ENCODE data around the gene METAP1. TPM values are rescaled to one million over a fixed set of nuclear protein-coding genes. Genes with fewer than 3 reads are reported as not detected.

The METAP1 gene
- total RNA-seq, 4 donors from 2014 or later, result 37.9 to 87.6 (median 45.9) TPM

DNA sequence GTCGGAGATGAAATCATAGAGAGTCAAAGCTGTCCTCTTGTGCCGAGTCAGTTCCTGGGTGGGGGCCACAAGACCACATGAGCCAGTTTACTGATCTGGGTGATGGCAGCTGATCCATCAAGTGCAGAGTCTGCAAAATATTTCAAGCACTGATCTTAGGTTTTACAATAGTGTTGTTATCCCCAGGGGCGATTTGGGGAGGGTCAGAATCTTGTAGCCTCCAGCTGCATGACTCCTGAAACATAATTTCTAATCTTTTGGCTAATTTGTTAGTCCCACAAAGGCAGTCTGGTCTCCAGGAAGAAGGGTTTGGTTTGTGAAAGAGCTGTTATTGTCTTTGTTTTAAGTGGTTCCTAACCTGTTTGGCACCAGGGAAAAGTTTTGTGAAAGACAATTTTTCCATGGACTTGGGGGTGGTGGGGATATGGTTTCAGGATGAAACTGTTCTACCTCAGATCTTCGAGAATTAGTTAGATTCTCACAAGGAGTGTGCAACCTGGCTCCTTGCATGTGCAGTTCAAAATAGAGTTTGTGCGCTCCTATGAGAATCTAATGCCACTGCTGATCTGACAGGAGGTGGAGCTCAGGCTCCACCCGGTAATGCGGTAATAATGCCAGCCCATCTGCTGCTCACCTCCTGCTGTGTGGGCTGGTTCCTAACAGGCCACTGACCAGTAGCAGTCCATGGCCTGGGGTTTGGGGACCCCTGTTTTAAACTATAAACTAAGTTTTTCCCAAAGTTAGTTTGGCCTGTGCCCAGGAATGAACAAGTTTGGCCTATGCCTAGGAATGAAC, 29.2 kb downstream of the METAP1 start:
- Histone ChIP-seq H3K36me3 (peaks cover 0 to 12% of the 10 kb centered on the region in 2 donors), H3K4me1 (peaks cover 3 to 23% (median 7%) of the 10 kb centered on the region in 3 donors), H3K27ac (no peak overlapping the region), H3K4me3 (no peak overlapping the region), H3K27me3 (no peaks in the 10 kb centered on the region), H3K9me3 (peaks cover 0 to 7% (median 4%) of the 10 kb centered on the region in 3 donors)
- TF ChIP-seq, protein P1, sequence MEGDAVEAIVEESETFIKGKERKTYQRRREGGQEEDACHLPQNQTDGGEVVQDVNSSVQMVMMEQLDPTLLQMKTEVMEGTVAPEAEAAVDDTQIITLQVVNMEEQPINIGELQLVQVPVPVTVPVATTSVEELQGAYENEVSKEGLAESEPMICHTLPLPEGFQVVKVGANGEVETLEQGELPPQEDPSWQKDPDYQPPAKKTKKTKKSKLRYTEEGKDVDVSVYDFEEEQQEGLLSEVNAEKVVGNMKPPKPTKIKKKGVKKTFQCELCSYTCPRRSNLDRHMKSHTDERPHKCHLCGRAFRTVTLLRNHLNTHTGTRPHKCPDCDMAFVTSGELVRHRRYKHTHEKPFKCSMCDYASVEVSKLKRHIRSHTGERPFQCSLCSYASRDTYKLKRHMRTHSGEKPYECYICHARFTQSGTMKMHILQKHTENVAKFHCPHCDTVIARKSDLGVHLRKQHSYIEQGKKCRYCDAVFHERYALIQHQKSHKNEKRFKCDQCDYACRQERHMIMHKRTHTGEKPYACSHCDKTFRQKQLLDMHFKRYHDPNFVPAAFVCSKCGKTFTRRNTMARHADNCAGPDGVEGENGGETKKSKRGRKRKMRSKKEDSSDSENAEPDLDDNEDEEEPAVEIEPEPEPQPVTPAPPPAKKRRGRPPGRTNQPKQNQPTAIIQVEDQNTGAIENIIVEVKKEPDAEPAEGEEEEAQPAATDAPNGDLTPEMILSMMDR (IDR thresholded peaks at IDR 0.05), result no peak
- TF ChIP-seq EP300 (IDR thresholded peaks at IDR 0.05), result no peak
- TF ChIP-seq POLR2A (IDR thresholded peaks at IDR 0.05), result no peak
- no peak for TF ChIP-seq POLR2AphosphoS5 (IDR thresholded peaks at IDR 0.05)
- 75 to 91% methylated on average over 4 to 5 of the region's 7 CpGs for WGBS, 2 donors (ENCODE audit: low coverage in 1 of 2)
- no peak for ATAC-seq

- H3K27ac ChIP-seq, result no peak overlapping the region
- peaks cover 0 to 16% of the 10 kb centered on the region in 2 donors for H3K36me3 ChIP-seq
- no peak for ATAC-seq
- H3K4me1 ChIP-seq, result peaks cover 3 to 23% (median 7%) of the 10 kb centered on the region in 3 donors
- H3K27me3 ChIP-seq, result no peaks in the 10 kb centered on the region
- no peak overlapping the region for H3K4me3 ChIP-seq
- TF ChIP-seq, protein P1 (IDR thresholded peaks at IDR 0.05), result no peak
- TF ChIP-seq POLR2A (IDR thresholded peaks at IDR 0.05), result no peak
- peaks cover 0 to 7% (median 4%) of the 10 kb centered on the region in 3 donors for H3K9me3 ChIP-seq
- 78% methylated on average over 1 of the region's 1 CpG; no CpG with 5 or more reads in 1 of the 2 donors for WGBS, 2 donors (ENCODE audit: low coverage in 1 of 2)
Measured at GRCh38 chr4:99025506-99025905, 30.0 kb downstream of the METAP1 start.

DNA sequence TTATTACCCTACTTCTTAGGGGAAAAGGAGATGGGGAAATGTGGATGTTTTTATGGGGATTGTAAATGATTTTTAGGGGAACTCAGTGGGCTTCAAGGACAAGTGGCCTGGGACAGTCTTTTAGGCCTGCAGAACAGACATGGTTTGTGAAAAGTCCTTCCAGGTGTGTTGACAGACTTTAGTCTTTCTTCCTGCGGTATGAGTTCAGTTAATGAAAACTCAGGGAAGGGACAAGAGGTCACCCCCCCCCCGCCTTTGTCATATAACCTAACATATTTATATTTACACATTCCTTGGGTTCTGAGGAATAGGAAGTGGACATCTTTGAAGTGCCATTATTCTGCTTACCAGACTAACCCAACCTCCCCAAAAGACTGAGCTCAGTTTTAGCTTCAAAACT, 31.8 kb downstream of the METAP1 start:
- 75% methylated on average over 2 of the region's 2 CpGs; no CpG with 5 or more reads in 1 of the 2 donors for WGBS, 2 donors (ENCODE audit: low coverage in 1 of 2)
- no peak overlapping the region for H3K27ac ChIP-seq
- ATAC-seq, result no peak
- H3K4me1 ChIP-seq, result peaks cover 3 to 23% (median 7%) of the 10 kb centered on the region in 3 donors
- peaks cover 0 to 10% of the 10 kb centered on the region in 2 donors for H3K36me3 ChIP-seq
- H3K9me3 ChIP-seq, result no peaks in the 10 kb centered on the region
- no peak overlapping the region for H3K4me3 ChIP-seq
- H3K27me3 ChIP-seq, result no peaks in the 10 kb centered on the region
- TF ChIP-seq POLR2AphosphoS5 (IDR thresholded peaks at IDR 0.05) (no peak), EP300 (IDR thresholded peaks at IDR 0.05) (no peak), POLR2A (IDR thresholded peaks at IDR 0.05) (no peak)
- TF ChIP-seq, protein P1 (IDR thresholded peaks at IDR 0.05), result no peak

DNA sequence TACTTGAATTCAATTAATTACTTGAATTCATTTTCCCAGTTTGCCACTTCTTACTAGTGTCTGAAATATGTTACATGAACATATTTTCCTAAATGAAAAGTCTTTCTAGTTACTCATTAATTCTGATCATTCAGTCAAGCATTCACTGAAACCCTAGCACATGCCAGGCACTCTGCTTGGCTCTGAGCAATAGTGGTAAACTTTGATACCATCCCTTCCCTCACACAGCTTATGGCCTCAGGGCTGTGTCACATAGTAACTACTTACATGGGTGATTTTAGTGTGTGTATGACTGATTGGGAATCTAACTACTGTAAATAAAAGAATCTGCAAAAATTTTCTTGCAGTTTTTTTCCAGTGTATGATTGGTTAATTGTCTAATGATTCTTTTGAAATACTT, 32.7 kb downstream of the METAP1 start:
- H3K4me3 ChIP-seq, result no peak overlapping the region
- H3K36me3 ChIP-seq, result peaks cover 0 to 7% of the 10 kb centered on the region in 2 donors
- H3K9me3 ChIP-seq, result no peaks in the 10 kb centered on the region
- no peak for TF ChIP-seq POLR2A (IDR thresholded peaks at IDR 0.05)
- no peak for TF ChIP-seq POLR2AphosphoS5 (IDR thresholded peaks at IDR 0.05)
- TF ChIP-seq EP300 (IDR thresholded peaks at IDR 0.05), result no peak
- TF ChIP-seq, protein P1 (IDR thresholded peaks at IDR 0.05), result no peak
- no peaks in the 10 kb centered on the region for H3K27me3 ChIP-seq
- no peak for ATAC-seq
- H3K4me1 ChIP-seq, result peaks cover 3 to 23% (median 7%) of the 10 kb centered on the region in 3 donors
- no peak overlapping the region for H3K27ac ChIP-seq

Data from gastroesophageal sphincter (tissue), 4 donors.